Measurements from ENCODE around the gene NAT8L. TPM values are rescaled to one million over a fixed set of nuclear protein-coding genes. Genes with fewer than 3 reads are reported as not detected.

The NAT8L gene
- 0.03 TPM in 1 of 2 replicates, not detected in the other for total RNA-seq (2014; rRNA removed; shearing (Covaris generic))
- not detected in 2 replicates for total RNA-seq (2022)
- Bru-seq, nascent RNA: not detected
- BruChase-seq, experiment 1, labeled RNA remaining after a 6-hour chase: not detected
- BruChase-seq, experiment 2, labeled RNA remaining after a 2-hour chase: not detected
- long read RNA-seq: 0 reads

GRCh38 chr4:2059046-2059725, at the start of gene NAT8L:
NAT8L (plus strand) TSS chr4:2059327; CDS start chr4:2059512, 185 bp downstream.
- intact Hi-C loops (cut with micrococcal nuclease; ENCODE audit: unreplicated experiment): no loop called here
- Histone ChIP-seq H3K79me2 (ENCODE audit: insufficient read depth, low read depth, low read length) (no peaks in the 10 kb centered on the region), H3K4me3 (ENCODE audit: low read depth, low read length, poor library complexity, severe bottlenecking) (no peak within 1 kb of the TSS), H3K9me2 (ENCODE audit: insufficient read depth, low read length) (no peaks in the 10 kb centered on the region), H3K4me2 (ENCODE audit: low read length) (no peak within 1 kb of the TSS), H3K9me3 (ENCODE audit: low read length) (no peaks in the 10 kb centered on the region), H3K36me3 (ENCODE audit: insufficient read depth, low read length) (no peaks in the 10 kb centered on the region), H4K20me1 (ENCODE audit: insufficient read depth, low read length) (no peaks in the 10 kb centered on the region), H3K27ac (ENCODE audit: low read depth, low read length, poor library complexity, severe bottlenecking) (no peak within 1 kb of the TSS), H3K4me1 (ENCODE audit: insufficient read depth, low read length, poor library complexity, severe bottlenecking) (no peaks in the 10 kb centered on the region), H2AFZ (ENCODE audit: low read length) (no peak within 1 kb of the TSS)
- CTCF ChIA-PET (ENCODE audit: unreplicated experiment): no interaction called here
- POLR2A ChIA-PET: no interaction called here
- peak; percentile 22 for DNase-seq (ENCODE audit: low spot score)
- no TSS peak for BruUV-seq (replicated peaks)
- TF ChIP-seq EZH2phosphoT487 (IDR thresholded peaks at IDR 0.05; ENCODE audit: borderline replicate concordance, low read depth, low read length): no peak
- no peak for TF ChIP-seq CTCF (conservative IDR thresholded peaks at IDR 0.05; ENCODE audit: low read length)

GRCh38 chr4:2009651-2010233, 49.4 kb upstream of the NAT8L start:
- H2AFZ ChIP-seq (ENCODE audit: low read length): peak overlapping the region; percentile 75
- TF ChIP-seq EZH2phosphoT487 (IDR thresholded peaks at IDR 0.05; ENCODE audit: borderline replicate concordance, low read depth, low read length): no peak
- TF ChIP-seq CTCF (conservative IDR thresholded peaks at IDR 0.05; ENCODE audit: low read length): peak; percentile 34; the same call in 1 of the 2 replicates
- H3K9me2 ChIP-seq (ENCODE audit: insufficient read depth, low read length): no peaks in the 10 kb centered on the region
- H4K20me1 ChIP-seq (ENCODE audit: insufficient read depth, low read length): peaks cover 6% of the 10 kb centered on the region; the same call in 1 of the 2 replicates
- BruUV-seq (replicated peaks): TSS peak; percentile 83
- POLR2A ChIA-PET: interaction anchor here (0.6 to 1.5 kb wide), 4 partner anchors 14 to 73 kb away, joined by 3 to 8 read pairs (median 3); no protein-coding TSS in a partner anchor
- peak overlapping the region; percentile 76 for H3K27ac ChIP-seq (ENCODE audit: low read depth, low read length, poor library complexity, severe bottlenecking)
- intact Hi-C loops (cut with micrococcal nuclease; ENCODE audit: unreplicated experiment): loop anchor here (5.0 kb wide), 1 partner anchor 233 kb away; the partner anchor contains the start of genes HAUS3 and POLN
- H3K4me1 ChIP-seq (ENCODE audit: insufficient read depth, low read length, poor library complexity, severe bottlenecking): peaks cover 23% of the 10 kb centered on the region
- peaks cover 36% of the 10 kb centered on the region for H3K79me2 ChIP-seq (ENCODE audit: insufficient read depth, low read depth, low read length)
- H3K4me3 ChIP-seq (ENCODE audit: low read depth, low read length, poor library complexity, severe bottlenecking): peak overlapping the region; percentile 97
- no peaks in the 10 kb centered on the region for H3K9me3 ChIP-seq (ENCODE audit: low read length)
- H3K4me2 ChIP-seq (ENCODE audit: low read length): peak overlapping the region; percentile 79
- CTCF ChIA-PET (ENCODE audit: unreplicated experiment): no interaction called here
- H3K36me3 ChIP-seq (ENCODE audit: insufficient read depth, low read length): peaks cover 26% of the 10 kb centered on the region
- peak; percentile 51 for DNase-seq (ENCODE audit: low spot score)
